GM19463 (cell line): ENCODE data around the gene NAPSA.

Experiments
- ATAC-seq: cut with Tn5 transposase; IDR thresholded peaks from one replicate; pipeline ENCODE4 v1.9.1; 2021; ENCODE audit warnings: mild to moderate bottlenecking, moderate library complexity; ENCODE audit not compliant: unreplicated experiment

The NAPSA gene

GRCh38 chr19:50318438-50318837, 47.0 kb downstream of the NAPSA start:
- ATAC-seq = no peak

GRCh38 chr19:50317115-50317514, 48.3 kb downstream of the NAPSA start:
- ATAC-seq = no peak

DNA sequence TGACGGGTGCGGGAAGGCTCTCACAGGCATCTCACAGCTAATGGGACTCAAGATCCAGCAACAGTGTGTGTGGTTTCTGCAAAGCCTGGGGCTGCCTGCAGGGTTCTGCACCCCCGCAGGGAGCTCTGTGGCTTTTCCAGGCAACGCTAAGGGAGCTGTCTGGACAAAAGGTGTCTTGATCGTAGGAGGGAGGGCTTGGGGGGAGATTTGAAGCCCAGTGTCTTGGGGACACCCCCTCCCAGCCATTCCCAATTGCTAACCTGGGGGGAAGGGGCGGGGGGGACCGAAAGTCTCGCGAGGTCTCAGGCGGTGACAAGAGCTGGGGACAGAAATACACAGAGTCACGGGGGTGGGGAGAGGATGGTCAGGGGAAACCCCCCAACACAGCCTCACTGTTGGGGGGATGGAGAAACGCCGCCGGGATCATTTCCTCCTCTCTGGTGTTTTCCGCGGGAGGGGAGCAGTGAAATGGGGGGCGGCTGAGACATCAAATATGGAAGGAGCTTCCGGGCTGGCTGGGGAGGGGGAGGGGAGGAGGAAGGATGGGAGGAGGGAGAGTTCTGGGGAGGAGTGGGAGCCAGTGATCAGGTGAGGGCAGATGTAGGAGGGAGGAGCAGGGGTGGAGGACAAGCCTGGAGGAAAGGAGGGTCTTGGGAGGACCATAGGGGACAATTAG, 49.5 kb downstream of the NAPSA start:
- no peak for ATAC-seq

DNA sequence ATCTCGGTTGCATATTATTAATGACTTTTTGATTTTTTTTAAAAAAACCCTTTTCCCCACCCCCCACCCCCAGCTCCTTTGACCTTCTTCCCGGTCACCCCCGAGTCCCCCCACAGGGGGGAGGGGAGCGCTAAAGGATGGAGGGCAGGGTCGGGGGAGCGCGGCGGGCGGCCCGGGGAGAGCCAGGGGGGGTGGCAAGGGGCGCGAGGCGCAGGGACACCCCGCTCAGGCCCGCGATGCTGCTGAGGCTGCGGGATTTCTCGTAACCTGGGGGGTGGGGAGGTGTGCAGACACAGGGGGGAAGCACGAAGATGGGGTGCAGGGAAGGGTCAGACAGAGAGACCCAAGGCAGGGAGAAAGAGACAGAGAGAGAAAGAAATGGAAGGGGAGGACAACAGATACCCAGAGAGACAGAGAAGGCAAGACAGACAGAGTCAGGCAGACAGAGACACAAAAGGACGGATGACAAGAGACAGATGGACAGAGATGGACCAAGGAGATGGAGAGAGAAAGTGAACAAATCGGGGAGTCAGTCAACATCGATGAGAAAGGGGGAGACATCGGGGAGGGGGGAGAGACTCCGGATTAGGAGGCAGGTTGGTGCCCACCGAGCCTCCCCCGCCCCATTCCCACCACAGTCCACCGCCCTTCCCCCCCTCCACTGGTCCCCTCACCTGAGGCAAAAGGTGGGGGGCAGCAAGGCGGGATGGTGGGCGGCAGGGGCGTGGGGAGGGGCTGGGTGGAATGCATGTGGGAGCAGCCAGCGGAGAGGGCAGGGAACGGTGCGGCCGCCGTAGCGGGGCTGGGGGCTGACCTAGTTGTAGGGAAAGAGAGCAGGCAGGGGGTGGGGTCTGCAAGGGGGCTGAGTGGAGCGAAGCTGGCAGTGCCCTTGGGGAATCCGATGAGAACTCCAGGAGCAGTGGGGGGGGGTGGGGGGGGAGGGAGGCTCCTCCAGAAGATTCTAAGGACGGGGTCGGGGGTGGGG, 50.4 kb downstream of the NAPSA start:
- no peak for ATAC-seq

DNA sequence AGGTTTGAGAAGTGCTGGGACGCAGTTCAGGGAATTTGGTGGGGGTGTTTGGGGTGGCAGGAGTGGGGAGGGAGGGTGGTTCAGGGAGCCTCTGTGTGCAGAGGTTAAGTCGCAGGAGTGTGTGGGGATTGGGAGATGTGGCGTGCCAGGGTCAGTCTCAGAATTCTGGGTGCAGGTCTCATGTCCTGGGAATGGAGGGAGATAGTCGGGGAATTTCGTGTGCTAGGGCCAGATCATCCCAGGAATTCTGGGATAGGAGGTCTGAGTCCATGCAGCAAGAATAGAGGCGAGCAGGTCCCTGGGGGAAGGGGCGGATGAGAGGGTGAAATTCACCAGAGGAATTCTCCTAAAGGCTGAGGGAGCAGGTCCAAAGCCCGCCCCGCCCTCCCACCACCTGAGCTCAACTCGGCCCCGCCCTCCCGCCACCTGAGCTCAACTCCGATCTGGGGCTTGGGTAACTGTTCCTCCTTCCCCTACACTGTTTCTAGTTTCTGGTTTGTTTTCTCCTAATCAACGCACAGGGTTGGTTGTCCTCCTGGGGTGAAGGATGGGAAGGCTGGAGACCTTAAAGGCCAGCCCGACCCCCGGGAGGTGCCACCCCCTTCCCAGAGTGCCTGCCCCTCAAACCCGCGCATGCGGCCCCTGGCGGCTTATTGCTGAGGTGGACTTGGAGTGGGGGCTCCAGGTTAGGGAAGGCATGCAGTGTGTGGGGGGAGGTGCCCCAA, 51.5 kb downstream of the NAPSA start:
- no peak for ATAC-seq

- no peak for ATAC-seq
These were observed 52.2 kb downstream of the NAPSA start for GRCh38 chr19:50312967-50313811.

DNA sequence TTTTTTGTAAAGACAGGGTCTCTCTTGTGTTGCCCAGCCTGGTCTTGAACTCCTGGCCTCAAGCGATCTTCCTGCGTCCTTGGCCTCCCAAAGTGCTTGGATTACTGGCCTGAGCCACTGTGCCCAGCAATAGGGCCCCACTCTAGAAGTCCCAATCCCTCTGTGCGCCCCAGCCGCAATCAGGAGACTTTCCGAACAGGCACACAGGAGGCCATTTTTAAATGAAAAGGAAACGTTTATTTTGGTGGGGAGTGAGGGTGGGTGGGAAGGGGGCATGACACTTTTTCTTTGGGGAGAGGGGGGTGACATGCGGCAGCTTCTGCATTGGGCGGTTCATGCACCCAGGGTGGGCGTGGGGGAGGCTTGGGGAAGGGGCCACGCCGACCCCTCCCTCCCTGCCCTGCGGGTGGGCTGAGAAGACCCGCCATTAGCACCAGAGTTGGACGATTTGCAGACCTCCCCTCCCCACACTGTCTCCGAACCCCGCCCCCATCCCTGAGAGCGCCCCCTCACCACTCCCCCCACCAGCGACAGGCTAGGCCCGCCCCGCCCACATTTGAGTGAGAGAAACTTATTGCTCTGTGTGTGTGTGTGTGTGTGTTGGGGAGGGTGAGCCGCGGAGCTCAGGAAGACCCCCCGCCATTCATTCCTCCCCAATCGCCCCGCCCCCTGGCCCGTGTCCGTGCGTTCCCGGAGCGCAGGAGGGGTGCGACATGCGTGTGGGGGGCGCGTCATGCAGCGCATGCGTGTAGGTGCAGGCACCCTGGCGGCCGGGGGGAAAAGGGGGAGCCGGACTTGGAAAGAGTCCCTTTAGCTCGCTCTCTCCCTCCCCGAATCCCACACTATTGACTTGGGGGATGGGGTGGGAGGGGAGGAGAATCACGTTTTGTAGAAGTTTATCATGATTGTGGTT, 53.5 kb downstream of the NAPSA start:
- ATAC-seq = no peak

DNA sequence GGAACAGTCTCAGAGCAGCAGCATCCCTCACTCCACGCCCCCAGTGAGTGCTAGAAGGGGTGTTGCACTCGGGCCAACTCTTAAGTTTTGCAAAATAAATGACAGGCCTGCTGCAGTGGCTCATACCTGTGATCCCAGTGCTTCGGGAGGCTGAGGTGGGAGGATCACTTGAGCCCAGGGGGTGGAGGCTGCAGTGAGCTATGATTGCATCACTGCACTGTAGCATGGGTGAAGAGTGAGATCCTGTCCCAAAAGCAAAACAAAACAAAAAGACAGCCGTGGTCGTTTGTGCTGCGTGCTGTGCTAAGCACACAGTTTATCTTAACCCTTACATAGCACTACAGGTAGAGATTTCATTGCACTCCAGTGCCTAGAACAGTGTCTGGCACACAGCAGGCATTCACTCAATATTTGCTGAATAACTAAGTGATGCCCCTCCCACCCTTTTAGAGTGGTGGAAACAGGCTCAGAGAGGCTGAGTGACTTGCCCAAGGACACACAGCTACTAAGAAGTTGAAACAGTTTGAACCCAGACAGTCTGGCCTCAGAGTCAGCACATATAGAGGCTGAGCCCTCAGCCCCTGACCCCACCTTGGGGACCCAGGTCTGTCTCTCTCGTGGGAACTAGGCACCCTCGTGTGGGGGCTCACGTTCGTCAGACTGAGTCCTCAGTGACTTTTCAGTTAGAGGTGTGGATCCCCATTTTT, 54.5 kb downstream of the NAPSA start:
- ATAC-seq = no peak

GRCh38 chr19:50309396-50310125, 55.9 kb downstream of the NAPSA start:
- no peak for ATAC-seq

DNA sequence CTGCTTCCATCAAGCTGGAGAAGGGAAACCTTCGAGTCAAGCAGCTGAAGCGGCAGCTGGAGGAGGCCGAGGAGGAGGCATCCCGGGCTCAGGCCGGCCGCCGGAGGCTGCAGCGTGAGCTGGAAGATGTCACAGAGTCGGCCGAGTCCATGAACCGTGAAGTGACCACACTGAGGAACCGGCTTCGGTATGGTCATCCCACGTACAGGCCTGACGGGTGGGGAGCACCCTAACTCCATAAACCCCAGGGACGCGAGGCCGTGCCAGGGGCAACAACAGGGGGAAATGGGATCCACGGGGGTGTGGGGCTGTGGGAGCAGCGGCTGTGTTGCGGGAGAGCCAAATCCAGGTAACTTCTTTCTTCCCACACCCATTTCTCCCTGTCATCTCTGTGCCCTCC, 56.4 kb downstream of the NAPSA start:
- no peak for ATAC-seq
